NT2/D1 (cell line): ENCODE measurements around the gene AP5M1.

Experiments
- SUZ12 ChIP-seq: IDR thresholded peaks from 2 replicates; pipeline ENCODE4 v1.6.1; 2011; ENCODE audit not compliant: insufficient read length, insufficient read depth; ENCODE audit errors: extremely low read depth
- YY1 ChIP-seq: IDR thresholded peaks from 2 replicates; pipeline ENCODE4 v1.6.1; 2011; ENCODE audit not compliant: insufficient read length, insufficient read depth
- ZNF274 ChIP-seq: IDR thresholded peaks from 2 replicates; pipeline ENCODE4 v1.6.1; 2011; ENCODE audit warnings: mild to moderate bottlenecking, low read depth, low read length

- no peak for TF ChIP-seq ZNF274
- TF ChIP-seq YY1 = no peak
- no peak for TF ChIP-seq SUZ12
These were observed 78.0 kb downstream of the AP5M1 start for GRCh38 chr14:57346741-57347140.
